Fibroblast of skin of abdomen (primary cell): ENCODE results near the gene RYK.

Source experiments
- DNase-seq: peaks from one replicate; pipeline ENCODE4 v3.0.0-alpha.2; 2013

RYK gene

DNA sequence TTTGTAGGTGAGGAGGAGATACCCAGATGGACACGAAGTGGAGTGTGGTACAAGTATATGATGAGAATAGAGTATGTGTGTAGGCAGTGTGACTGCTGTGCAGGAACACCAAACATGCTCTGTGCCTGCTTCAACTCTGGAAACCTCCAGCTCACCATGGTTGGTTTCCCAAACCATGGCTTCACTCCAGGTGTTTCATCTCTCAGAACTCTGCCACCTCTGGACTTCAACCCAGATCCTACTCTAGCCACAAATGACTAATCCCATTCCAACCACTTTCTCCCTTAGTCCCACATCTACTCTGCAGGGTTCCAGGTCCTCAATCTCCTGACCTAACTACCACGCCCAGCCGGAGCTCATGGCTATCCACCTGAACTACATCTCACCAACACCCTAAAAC, 102.1 kb downstream of the RYK start:
- no peak for DNase-seq

DNA sequence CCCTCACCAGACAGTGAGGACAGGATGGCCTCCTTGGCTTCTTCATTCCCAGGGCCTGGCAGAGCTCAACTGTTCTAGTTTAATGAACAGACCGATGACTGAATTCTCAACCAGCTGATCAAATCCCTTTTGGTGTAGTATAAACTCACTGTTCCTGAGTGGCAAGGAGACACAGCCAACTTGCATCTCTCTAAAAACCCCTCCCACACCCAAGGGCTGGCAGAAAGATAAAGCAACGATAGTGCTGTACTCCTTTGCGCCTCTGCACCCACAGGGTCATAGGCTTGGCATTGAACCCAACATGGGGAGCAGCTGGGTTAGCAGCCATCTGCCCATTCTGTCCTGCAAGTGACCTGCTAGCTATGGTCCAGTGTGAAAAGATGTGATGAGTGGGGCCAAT, 103.2 kb downstream of the RYK start:
- no peak for DNase-seq

DNA sequence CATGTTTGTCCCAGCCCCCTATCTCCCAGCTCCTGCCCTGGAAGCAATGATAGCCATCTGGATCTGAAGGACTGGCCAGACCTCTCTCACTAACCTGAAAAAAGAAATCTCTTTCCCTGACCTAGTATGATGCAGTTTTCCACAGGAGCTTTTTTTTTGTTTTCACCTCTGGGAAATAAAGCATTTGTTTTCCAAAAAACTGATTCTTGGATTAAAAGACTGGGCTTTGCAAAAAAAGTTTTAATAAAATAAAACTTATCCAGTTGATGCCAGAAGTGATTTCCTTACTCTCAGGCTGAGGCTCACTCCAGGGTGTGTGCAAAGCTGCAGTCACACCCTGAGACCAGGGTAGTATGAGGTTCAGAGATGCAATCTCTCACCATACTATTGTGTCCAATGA, 104.0 kb downstream of the RYK start:
- DNase-seq: no peak

DNA sequence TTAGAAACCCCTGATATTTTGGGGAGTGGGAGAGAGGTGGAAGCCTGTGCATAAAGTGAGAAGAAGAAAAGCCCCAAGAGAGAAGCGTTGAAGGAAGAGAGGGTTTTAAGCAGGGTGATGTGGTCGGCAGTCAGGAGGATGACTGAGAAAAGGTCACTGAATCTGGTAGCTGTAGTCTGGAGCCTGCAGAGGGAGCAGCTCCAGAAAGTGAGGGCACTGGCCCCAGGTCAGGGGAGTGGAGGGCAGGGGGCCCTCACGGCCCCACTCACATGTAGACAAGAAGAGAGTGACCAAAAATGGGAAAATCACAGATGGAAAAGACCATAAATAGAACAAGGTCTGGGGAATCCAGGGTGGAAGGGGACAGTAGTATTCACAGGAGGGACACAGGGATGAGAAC, 105.5 kb downstream of the RYK start:
- DNase-seq: no peak

DNA sequence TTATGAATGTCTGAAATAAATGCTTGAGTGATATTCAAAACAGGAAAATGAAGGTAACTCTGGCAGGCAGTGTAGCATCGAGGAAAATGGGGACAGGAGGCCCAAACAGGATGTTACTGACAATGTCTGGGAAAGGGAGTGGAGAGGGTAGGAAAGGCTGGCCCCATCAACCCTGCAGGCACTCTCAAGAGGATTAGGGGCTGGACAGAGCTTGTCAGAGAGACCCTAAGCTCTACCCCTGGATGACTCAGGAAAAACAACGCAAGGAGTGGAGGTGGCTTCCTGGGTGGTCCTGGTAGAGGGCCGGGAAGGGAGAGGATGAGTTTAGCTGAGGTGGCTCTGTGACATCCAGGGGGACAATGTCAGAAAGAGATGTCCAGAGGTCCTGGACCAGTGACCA, 106.0 kb downstream of the RYK start:
- DNase-seq: no peak

DNA sequence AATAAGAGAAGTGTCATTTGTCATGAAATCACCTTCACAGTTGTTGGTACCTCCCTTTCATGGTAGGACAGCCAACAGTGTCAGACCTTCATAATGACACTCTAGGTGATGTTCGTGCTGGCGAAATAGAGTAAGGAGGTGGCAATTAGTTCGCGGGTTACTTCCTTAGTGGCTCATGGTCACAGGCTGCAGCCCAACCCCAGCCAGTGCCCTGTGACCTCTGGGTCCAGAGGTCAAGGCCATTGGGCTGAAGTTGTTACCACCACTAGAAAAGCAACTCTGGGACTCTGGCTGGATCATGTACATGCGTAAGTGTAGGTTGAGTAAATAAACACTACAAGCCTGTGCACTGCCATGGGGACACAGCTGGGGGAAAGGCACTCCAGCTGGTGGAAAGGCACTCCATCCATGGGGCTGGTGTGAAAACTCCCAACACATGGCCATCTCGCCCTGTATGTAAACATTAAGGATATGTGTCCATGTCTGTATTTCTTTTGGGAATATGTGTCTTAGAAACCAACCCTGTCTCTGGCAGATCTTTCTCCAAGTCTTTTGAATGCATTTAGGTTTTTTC, 106.7 kb downstream of the RYK start:
- no peak for DNase-seq

DNA sequence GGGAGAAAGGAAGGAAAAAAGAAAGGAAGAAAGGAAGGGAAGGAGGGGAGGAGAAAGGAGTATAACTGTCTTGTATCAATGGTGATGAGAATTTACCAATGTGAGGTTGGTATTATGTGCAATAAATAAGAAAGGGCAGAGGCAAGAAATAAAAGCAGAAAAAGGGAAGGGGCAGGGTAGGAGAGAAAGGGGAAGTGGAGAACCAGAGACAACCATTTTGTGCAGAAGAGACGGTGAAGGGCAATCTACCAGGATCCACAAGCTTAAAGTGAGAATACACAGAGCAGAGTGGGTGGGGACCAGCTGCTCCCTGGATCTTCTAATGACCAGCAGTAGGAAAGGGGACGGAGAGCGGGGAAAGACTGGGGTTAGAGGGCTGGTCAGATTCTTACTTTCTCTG, 114.1 kb downstream of the RYK start:
- no peak for DNase-seq

DNA sequence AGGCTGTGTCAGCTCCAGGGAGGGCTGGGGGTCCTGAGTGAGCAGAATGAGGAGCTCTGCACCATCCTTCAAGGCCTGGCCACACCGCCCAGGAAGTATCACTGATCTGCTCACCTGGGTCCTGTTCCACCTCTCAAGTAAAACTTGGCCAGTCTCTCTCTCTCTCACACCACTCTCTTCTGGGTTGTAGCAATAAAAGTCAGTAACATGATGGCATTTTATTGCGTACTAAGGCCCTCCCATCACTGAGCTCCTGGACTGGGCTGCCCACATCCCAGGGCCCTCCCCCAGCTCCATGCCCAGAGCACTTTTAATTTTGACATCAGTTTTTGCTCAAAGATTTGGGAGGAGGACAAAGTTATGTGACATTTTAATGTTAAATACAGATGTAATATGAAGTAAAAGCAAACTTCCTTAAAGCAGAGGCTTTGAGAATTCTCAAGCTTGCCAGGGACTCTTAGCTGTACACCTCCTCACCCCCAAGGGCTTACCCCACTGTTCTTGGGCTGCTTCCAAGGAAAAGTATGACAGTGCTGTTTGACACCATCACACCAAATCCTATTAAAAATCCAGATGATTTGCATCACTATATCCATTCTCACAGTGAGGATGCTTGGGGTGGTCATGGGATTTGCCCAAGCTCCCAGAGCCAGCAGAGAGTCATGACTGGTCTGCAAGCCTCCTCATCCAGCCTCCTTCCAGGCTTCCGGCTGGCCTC, 115.8 kb downstream of the RYK start:
- DNase-seq: no peak

DNA sequence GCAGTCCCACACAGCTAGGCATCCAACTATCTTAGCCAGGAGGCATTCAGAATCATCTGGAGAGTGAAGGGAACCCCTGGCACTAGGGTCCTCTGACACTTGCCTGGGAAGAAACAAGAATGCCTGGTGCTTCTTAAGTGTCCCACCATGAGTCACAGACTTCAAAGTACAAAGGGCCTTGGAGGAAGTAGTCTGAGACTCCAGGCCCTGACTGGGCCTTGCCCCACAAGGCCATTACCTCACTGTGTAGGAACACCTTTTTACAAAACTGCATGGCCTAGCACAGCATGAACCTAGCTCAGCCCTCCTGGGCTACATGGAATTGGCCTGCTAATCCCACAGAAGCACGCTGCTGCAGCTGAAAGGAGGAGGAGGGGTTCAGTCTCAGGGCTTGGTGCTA, 116.4 kb downstream of the RYK start:
- no peak for DNase-seq

DNA sequence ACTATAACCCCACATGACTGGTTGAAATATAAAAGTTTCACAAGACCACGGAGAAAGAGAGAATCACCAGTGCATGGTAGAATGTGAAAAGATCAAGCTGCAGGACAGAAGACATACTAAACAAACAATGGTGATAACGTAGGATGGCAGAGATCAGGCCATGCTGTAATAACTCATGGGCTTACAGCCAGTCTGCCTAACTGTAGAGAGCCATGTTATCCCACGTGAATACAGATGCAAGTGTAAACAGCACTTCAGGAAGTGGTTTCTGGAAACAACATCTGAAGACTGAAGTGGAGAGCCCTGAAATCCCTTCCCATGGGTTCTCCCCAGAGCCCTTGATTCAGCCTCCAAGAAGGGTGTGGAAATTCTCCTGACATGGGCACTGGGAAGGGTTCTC, 117.7 kb downstream of the RYK start:
- no peak for DNase-seq

DNA sequence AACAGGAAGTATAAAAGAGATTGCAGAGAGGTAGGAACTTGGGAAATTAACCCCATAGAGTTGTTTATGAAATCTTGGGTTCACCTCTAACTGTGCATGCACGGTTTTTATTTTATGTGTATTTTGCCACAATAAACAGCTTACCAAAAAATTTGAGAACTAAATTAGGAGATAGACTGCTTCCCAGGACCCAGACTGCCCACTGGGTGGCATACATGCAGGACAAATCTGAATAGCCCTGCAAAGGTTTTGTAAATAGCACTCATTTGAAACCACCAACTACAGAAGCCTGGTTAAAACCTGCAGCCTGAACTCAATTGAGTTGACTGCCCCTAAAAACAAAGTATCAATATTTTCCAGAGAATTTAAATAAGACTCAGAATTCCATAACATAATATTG, 124.5 kb downstream of the RYK start:
- DNase-seq: no peak

DNA sequence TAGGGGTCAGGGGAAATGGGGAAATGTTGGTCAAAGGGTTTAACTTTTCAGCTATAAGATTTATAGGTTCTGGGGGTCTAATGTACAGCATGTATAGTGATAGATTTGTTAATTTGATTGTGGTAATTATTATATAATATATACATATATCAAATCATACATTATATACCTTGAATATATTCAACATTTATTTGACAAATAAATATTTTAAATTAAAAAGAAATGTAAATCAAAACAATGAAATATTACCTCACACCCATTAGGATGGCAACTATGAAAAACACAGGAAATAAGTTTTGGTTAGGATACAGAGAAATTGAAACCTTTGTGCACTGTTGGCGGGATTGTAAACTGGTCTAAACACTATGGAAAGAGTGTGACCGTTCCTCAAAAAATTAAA, 135.9 kb downstream of the RYK start:
- DNase-seq: no peak

DNA sequence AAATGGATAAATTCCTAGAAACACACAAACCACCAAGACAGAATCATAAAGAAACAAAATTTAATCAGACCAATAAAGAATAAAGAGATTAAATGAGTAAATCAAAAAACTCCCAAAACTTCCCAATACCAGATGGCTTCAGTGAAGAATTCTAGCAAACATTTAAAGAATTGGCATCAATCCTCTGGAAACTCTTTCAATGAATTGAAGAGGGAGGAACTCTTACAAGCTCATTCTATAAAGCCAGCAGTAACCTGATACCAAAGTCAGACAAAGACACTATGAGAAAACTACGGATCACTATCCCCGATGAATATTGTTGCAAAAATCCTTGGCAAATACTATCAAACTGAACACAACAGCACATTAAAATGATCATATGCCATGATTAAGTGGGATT, 139.0 kb downstream of the RYK start:
- DNase-seq: no peak

DNA sequence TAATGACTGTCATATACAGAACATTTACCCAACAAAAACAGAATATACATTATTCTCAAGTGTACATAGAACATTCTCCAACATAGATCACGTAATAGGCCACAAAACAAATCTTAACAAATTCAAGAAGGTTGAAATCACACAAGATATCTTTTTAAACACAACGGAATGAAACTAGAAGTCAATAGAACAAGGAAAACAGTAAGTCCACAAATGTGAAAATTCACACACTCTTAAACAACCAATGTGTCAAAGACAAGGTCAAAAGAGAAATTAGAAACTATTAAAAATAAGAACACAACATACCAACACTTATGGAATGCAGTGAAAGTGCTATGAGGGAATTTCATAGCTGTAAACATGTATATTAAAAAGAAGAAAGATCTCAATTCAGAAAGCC, 139.7 kb downstream of the RYK start:
- no peak for DNase-seq
